ENCODE results near the gene LEMD3.

DNA sequence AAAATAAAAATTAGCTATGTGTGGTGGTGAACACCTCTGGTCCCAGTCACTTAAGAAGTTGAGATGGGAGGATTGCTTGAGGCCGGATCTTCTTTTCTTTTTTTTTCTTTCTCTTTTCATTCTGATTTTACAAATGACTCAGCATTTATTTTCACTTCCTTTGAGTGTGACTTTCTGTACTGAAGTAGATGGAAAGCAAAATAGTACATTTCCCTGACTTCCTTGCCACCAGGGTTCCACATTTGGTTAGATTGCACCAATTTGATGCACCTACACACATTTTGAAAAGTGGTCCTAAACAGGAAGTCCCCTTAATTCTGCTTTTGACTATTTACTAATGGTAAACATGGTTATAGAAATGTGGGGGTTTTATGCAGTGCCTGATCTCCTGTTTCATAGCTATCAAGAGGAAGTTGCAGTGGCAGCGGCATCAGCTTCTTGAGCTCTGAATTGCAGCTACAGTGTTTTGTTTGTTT is 13.0 kb upstream of the LEMD3 start:
- TF ChIP-seq EZH2 (IDR thresholded peaks at IDR 0.05; ENCODE audit: insufficient read depth, poor library complexity, severe bottlenecking): no peak
- no peak for TF ChIP-seq EZH2phosphoT487 (IDR thresholded peaks at IDR 0.05; ENCODE audit: insufficient read depth, low read depth)
